GM18520 (cell line): Measurements from ENCODE around the gene CSTF1.

Experiments
- ATAC-seq: cut with Tn5 transposase; IDR thresholded peaks from one replicate; pipeline ENCODE4 v1.9.1; 2021; ENCODE audit not compliant: unreplicated experiment

CSTF1 gene

DNA sequence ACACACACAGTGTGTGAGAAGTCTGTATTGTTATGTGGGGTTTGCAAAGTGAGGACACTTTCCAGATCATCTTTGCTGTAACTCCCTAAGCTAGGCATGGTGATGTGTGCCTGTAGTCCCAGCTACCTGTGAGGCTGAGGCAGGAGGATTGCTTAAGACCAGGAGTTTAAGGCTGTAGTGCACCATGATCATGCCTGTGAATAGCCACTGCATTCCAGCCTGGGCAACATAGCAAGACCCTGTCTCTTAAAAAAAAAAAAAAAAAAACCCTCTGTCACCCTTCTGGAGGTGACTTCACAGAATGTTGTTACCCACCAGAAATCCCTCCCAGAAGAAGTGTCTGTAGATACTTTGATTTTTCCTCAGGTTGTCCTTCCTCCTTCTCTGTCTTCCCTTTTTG is 34.5 kb downstream of the CSTF1 start:
- no peak for ATAC-seq

DNA sequence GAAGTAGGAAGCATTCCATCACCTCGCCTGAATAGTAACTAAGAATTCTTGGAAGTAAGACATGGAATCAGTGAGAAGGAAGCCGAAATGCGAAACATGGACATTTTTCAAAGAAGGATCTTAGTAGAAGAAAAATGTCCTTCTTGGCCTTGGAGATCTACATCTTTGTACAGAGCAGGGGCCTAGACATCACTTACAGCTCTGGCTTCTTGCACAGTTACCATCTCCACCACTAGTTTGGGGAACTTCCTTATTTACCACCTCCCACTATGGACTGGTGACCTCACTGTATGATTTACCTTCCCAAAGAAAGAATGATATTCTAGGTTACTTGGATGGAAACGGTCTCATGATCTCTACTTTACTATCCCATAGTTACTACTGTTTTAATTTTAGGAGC is 35.4 kb downstream of the CSTF1 start:
- no peak for ATAC-seq

DNA sequence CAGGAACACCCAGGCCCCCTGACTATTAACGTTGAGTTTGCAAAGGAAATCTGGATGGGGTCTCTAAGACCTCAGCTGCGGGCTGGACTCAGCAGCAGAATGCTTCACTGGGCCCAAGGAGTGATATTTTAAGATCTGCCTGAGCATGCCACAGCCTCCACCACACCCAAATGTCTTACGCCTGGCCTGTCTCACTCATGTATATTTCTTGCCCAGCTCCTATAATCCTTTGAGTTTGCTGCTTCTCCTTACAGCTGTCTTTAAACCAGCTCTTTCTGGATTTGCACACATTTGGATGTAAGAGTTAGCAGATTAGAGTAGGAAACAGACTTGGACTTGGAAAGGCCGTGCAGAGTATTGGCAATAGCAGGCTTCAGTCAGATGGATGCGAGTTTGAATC is 36.0 kb downstream of the CSTF1 start:
- no peak for ATAC-seq

DNA sequence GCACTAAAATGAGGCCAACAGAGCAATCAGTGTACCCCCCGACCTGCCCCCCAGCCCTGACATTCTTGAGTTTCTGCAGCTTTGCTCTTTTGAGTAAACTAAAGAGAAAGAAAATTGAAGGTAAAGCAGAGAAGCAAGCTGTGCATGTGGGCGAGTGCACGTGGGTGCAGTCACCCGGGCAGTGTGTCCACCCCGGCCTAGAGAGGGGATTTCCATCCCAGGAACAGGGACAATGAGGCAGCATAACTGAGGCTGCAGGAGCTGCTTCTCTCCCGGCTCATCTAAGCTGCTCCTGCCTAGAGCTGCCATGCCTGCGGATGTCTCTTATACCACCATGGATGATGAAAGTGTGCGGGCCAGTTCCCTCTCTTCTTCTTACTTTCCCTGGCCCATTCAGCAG is 36.4 kb downstream of the CSTF1 start:
- no peak for ATAC-seq

DNA sequence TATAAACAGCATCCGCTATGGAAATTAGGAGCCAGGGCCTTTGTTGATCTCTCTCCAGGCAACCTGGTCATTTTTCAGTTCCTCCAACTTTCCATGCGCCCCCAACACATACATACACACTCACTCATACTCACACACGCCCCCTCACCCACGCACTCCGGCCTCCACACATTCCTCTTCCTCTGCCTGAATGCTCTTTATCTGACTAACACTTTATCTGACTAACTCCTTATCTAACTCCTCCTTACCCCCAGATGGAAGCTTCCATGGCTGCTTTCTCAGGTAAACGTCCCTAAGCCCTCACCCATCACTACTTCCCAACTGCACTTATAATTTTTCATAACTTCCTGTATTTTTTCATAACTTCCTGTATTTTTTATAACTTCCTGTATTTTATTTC is 37.1 kb downstream of the CSTF1 start:
- ATAC-seq: no peak

DNA sequence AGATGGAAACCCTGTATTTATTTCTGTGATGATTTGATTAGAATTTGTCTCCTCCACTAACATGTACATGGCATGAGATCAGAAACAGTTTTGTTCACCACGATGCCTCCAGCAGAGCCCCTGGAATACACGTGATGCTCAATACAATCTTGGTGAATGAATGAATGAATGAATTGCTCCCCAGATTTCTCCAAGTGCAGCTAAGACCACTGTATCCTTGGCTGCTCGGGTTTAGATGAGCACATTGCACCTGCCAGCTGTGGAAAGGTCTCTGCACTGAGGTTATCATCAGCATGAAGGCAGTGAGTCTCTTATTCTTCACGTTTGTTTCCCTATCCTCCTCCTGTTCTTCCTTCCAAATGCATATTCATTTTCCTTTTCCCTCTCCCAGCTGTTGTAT is 37.5 kb downstream of the CSTF1 start:
- no peak for ATAC-seq

DNA sequence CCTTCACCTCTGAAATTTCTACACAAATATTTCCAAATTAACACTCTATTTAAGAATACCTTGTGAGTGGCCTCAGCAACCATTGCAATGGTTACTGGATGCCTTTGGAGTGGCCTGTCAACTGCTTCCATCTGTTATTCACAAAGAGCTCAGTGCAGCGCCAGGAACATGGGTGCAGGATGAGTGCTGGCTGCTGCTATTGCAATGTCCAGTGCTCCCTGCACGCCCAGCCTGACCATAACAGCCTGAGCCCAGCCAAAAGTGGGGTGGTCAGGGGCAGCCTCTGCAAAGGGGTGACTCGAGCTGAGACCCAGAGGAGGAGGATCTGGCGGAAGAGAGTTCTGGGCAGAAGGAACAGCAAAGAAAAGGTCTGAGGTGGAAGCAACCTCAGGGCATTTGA is 38.0 kb downstream of the CSTF1 start:
- no peak for ATAC-seq

DNA sequence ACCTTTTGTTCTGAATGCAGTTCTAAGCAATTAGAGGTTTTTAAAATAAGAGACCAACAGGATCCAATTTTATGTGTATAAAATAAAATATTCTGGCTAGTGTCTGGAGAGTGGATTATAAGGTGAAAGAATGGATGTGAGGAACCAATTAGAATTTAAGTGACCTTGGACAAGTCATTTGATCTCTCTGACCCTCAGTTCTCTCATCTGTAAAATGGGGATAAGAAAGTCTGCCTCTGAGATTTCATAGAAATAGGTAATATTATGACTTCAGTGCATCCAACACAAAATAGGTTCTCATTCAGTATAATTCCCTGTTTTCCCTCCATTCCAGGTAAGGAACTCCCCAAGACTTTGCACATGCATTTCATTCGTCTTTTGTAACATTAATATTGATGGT is 38.5 kb downstream of the CSTF1 start:
- ATAC-seq: no peak

DNA sequence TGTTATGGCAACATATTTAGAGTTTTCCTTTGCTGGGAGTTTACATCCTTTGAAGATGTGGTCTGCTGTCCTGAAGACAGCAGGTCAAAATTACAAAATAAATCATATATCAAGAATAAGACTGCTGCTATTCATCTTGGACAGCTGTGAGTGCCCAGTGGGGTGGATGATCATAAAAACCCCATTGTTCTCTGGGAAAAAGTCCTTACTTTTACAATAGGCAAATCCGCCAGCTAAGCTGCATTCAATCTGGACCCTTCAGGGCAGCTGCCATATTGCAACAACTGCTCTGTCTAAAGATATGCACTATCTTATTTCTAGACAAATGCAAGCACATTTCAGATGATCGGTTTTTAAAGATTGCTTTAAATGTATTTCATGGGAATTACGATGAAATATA is 39.0 kb downstream of the CSTF1 start:
- no peak for ATAC-seq

DNA sequence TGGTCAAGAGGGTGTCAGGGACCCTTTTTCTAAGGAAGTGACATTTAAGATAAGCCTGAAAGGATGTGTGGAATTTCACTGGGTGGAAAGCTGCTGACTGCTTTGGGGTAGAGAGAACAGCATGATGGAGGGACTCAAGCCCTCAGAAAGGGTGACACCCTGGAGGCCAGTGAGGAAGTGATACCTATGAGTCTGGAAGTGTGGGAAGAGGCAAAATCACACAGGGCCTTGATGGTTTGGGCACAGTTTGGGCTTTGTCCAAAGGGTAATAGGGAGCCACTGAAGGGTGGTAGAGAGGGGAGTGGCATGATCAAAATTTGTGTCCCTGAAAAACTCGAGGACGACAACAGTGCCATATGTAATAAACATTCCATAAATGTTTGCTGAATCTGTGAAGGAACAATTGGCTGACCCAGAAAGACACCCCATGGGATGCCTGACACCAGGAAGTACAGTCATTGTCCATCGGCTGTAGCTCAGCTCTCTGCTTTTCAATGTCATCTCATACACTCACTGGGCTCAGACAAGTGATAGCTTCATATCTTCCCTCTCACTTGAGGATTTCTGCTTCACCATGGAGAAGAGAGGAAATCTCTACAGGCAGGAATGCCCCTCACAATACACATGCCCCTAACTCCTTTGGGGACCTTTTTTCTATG is 40.9 kb downstream of the CSTF1 start:
- ATAC-seq: no peak

DNA sequence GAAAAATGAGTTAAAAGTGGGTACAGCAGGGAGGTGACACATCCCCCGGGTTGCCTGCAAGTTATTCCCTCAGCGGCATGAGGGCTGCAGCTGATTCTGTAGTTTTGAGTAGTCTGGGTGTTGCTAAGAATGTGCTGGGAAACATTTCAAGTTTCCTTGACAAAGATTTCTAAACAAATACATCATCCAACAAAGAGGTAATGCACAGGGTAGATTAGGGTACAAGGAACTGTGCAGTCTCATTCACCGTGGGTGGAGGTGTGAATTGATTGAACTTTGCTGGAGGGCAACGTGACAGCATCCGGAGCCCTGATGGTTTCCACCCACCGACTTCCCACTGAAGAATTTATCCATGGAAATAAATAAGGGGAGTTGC is 41.4 kb downstream of the CSTF1 start:
- no peak for ATAC-seq

DNA sequence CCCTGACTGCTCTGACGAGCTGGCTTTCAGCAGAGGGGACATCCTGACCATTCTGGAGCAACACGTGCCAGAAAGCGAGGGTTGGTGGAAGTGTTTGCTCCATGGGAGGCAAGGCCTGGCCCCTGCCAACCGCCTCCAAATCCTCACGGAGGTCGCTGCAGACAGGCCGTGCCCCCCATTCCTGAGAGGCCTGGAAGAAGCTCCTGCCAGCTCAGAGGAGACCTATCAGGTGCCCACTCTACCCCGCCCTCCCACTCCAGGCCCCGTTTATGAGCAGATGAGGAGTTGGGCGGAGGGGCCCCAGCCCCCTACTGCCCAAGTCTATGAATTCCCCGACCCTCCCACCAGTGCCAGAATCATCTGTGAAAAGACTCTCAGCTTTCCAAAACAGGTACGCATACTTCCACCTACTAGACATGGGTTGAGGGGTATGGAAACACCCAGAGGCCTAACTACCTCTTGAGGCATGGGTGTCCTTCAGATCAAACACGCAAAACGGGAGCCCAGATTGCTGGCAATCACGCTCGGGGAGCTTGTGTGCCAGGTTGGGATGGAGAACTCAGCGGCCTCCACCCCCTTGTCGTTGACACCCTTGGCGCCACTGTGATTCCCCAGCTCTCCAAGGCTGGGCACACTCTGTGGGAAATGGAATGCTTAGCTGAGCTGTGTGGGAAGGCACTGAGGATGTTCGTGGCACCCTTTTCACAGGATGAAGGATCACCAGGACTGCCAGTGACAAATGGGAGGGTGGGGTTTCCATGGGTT is 44.9 kb downstream of the CSTF1 start:
- ATAC-seq: no peak

DNA sequence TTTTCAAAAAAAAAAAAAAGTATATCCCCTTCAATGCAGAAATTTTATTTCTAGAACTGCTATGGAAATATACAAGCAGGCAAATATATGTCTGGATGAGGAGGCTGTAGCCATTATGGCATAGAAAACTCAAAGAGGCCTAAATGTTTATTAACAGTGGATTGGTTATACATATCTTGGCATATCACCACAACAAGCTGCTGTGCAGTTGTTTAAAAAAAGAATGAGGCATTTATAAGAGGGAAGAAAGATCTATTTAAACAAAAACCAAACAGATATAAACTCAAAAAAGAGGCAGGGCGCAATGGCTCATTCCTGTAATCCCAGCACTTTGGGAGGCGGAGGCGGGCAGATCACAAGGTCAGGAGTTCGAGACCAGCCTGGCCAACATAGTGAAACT is 45.8 kb downstream of the CSTF1 start:
- ATAC-seq: no peak

DNA sequence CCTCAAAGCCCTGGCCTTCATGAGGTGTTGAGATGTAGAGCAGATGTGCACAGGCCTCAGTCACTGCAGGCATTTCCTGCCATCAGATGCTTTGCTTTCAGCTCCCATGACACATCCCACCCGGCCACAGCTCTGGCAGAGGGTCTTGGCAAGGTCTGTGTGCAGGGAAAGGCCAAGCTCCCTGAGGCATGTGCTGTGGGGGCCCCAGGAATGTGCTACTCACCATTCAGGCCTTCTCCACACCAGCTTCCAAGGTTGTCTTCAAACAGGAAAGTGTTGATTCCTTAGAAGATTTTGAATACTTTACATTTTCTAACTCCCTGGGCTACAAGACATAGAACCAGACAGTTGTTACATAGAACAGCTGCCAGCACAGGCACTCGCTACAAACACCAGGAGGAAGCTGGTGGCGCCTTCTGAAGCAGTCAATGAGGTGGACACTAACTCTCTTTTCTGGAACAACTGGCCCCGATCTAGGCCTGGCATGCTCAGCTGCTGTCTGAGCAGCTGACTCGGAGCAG is 47.4 kb downstream of the CSTF1 start:
- no peak for ATAC-seq

DNA sequence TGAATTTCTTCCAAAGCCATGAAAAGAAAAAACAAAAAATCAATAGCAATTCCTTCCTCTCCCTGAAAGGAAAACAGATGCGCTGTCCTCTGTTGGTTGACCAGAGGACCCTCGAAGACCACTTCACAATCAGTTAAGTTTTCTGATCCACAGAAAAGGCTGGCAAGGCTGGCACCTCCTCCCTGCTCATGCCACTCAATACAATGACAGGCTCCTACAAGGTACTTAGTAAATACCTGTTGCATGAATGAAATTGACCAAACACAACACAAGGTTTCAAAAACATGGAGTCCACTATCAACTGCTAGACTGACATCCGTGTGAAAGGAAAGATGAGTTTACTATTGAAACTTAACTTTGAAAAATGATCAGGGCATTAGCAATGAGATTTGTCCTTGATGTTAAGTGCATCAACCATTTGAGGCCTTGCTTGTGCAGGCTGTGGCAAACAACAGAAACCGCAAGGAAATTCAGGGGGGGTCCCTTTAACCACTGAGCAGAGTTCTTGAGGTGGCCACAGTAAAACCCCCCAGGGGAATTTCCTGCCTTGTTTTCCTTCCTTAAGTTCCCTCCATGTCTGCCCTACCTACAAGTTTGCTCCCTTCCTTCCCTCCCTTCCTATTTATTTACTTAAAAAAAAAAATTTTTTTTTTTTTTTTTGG is 48.0 kb downstream of the CSTF1 start:
- ATAC-seq: no peak

DNA sequence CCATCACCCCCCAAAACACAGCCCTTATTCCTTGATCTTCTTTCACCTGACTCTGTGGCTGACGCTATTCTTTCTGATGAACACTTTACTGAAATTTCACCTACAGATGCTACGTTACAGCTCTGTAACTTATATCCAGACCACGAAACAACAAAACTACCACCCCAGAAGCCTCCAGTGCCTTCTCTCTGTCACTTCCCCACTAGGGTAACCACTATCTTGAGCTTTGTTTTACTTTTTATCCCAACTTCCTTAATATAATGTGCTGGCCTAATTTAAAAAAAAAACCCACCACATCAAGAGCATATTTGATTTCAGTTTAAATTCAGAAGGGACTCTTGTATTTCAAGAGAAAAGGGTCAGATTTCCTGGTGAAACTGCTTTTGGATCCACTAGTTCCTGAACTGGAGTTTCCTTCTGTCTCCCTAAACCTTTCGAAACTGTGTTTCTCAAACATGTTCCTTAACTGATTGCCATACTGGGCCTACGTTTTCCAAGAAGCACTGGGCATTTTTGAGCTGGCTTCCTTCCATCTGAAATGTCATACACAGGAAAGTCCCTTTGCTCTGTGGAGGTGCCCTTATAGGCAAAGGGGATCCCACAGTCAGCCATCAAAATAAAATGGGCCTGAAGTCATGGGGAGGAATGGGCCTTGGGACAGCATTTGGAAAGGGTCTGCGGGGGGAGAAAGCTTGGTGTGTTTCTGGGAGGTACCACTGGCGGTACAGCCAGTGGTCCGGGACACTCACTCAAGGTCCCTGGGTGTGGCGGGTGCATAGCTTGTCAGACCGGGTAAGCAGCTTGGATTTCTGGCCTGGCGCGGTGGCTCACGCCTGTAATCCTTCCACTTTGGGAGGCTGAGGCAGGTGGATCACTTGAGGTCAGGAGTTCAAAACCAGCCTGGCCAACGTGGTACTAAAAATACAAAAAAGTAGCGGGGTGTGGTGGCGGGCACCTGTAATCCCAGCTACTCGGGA is 50.2 kb downstream of the CSTF1 start:
- no peak for ATAC-seq

DNA sequence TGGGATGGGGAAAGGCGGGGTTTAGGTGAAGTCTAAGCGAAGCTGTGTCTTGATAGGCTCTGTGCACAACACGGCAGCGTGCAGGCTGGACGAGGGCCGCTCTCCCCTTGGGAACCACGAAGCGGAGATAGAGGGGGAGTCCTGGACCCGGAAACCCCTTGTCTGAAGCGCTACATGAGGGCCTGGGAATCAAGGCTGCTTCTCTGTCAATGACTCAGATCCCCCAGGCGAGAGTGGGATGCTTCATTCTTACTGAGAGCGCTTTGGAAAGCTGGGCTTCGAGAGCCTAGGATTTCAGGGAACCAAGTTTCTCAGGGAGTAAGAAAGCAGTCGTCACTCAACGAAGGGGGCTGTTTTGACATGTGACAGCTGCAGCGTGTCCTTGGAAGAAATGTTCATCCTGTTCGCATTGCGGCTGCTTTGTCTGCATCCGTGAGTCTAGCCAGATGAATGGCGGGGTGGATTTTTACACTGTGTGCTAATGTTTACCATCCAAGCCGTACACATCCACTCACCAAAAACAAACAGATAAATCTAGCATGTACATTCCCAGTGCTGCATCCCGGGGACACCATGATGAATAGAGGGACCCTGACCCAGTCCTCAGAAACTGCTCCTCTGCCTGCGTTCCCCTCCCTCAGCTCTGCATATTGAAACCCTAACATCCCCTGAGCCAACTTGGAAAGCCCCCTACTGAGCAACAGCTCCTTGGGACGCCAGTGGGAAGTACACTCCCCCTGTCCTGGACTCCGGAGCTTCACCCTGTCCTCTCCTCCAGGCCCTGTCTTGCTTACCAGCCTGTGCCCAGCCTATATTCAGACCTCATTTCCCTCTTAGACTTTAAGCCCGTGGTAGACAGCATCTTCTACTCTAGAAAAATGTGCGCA is 51.5 kb downstream of the CSTF1 start:
- ATAC-seq: no peak

DNA sequence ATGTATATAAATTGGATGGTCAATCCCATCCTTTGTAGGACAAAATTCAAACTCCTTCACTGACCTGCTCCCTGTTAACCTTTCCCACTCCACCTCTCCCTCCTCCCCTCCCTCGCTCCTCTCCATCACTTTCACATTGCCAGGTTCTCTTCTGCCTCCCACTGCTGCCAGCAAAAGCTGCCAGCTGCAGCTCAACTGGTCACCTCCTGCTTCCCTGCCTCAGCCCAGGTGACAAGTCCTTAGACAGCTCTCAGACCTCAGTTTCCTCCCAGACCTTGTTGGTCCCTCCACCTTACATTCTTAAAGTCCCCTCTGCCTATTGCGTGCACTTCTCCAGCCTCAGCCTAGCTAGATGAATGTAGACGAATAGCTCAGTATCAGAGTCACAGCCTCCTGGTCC is 52.7 kb downstream of the CSTF1 start:
- ATAC-seq: no peak

DNA sequence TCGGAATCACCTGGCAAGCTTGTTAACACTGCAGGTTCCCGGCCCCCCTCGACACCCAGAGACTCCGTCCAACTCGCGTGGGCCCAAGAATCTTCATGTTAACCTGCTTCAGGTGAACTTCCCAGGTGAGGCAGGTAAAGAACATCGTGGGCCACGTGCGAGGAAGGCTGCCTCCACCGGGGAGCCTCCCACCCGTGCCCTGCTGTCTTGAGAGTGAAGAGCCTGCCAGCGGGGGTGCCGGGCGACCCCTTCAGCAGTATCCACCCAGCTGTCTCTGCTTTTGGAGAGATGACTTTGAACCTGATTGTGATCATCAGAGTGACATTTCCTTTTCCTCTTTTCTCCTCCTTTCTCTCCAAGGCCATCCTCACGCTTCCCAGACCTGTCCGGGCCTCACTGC is 53.1 kb downstream of the CSTF1 start:
- ATAC-seq: no peak

DNA sequence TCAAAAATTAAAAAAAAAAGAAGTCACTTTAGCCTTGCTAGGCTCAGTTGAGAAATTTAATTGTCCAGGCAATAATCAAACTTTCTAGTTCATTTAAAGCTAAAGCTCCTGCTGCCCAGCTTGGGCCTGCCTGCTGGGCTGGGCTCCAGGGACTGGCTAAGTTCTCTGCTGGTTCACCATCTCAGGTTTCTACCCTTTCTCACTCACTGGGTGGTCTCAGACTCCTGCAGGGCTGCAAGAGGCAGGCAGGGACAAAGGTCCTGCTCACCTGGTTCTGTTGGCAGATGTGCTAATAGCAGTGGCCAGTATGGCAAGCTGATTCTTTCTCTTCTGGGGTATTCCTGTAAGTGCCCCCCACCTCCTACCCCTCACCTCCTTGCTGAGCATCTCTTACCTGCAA is 54.8 kb downstream of the CSTF1 start:
- no peak for ATAC-seq
